Neural progenitor cell (in vitro differentiated cells): ENCODE measurements around the gene CCL23. TPM values are rescaled to one million over a fixed set of nuclear protein-coding genes. Genes with fewer than 3 reads are reported as not detected.

Source experiments
- DNase-seq: peaks from one replicate; pipeline ENCODE4 v3.0.0-alpha.2; 2016; ENCODE audit warnings: low spot score
- H2AFZ ChIP-seq: fragments of 200-600 bp; sonication (generic); replicated peaks from 2 replicates; pipeline ENCODE4 v1.6.1; 2016; ENCODE audit warnings: antibody characterized with exemption
- H3F3A ChIP-seq: fragments of 200-600 bp; sonication (generic); 2 replicates; pipeline ENCODE4 v1.6.1; 2016; ENCODE audit warnings: antibody characterized with exemption, low read depth
- H3K27ac ChIP-seq: fragments of 200-600 bp; sonication (generic); 2 replicates; pipeline ENCODE4 v1.5.1; 2016; ENCODE audit warnings: mild to moderate bottlenecking
- H3K27me3 ChIP-seq: fragments of 200-600 bp; sonication (generic); 2 replicates; pipeline ENCODE4 v1.6.1; 2016; ENCODE audit warnings: mild to moderate bottlenecking, moderate library complexity
- H3K36me3 ChIP-seq: fragments of 200-600 bp; sonication (generic); 2 replicates; pipeline ENCODE4 v1.5.1; 2016
- H3K4me1 ChIP-seq: fragments of 200-600 bp; sonication (generic); 2 replicates; pipeline ENCODE4 v1.6.1; 2016; ENCODE audit warnings: mixed run types
- H3K4me2 ChIP-seq: fragments of 200-600 bp; sonication (generic); 2 replicates; pipeline ENCODE4 v1.6.1; 2016
- H3K4me3 ChIP-seq: fragments of 200-600 bp; sonication (generic); 2 replicates; pipeline ENCODE4 v1.5.1; 2016
- H3K79me2 ChIP-seq: fragments of 200-600 bp; sonication (generic); 2 replicates; pipeline ENCODE4 v1.6.1; 2016; ENCODE audit warnings: low read depth
- H3K9ac ChIP-seq: fragments of 200-600 bp; sonication (generic); 2 replicates; pipeline ENCODE4 v1.6.1; 2016
- H3K9me3 ChIP-seq: fragments of 200-600 bp; sonication (generic); 2 replicates; pipeline ENCODE4 v1.5.1; 2016; ENCODE audit warnings: low read depth
- H4K20me1 ChIP-seq: fragments of 200-600 bp; sonication (generic); 2 replicates; pipeline ENCODE4 v1.6.1; 2016; ENCODE audit warnings: low read depth
- H3K27ac Mint-ChIP-seq: 3 replicates; pipeline ENCODE4 v1.8.0; 2021; ENCODE audit warnings: mixed read lengths
- H3K27me3 Mint-ChIP-seq: 2 replicates; pipeline ENCODE4 v1.8.0; 2022; ENCODE audit warnings: low read depth, mild to moderate bottlenecking, inconsistent platforms, moderate library complexity, mixed read lengths; ENCODE audit not compliant: insufficient read depth
- H3K36me3 Mint-ChIP-seq: 3 replicates; pipeline ENCODE4 v1.8.0; 2021; ENCODE audit warnings: mixed read lengths
- H3K4me1 Mint-ChIP-seq: 3 replicates; pipeline ENCODE4 v1.8.0; 2021; ENCODE audit warnings: mixed read lengths
- H3K4me3 Mint-ChIP-seq: 3 replicates; pipeline ENCODE4 v1.8.0; 2021; ENCODE audit warnings: mild to moderate bottlenecking, moderate library complexity, mixed read lengths
- H3K9me3 Mint-ChIP-seq: 3 replicates; pipeline ENCODE4 v1.8.0; 2020; ENCODE audit warnings: mixed read lengths
- CTCF ChIP-seq: fragments of 200-600 bp; sonication (generic); IDR thresholded peaks from 2 replicates; pipeline ENCODE4 v1.5.1; 2017; ENCODE audit warnings: antibody characterized with exemption, mild to moderate bottlenecking
- EZH2 ChIP-seq: fragments of 200-600 bp; sonication (generic); IDR thresholded peaks from 2 replicates; pipeline ENCODE4 v1.6.1; 2017; ENCODE audit warnings: antibody characterized with exemption, mild to moderate bottlenecking, moderate library complexity
- EZH2phosphoT487 ChIP-seq: fragments of 200-600 bp; sonication (generic); IDR thresholded peaks from 2 replicates; pipeline ENCODE4 v1.6.1; 2017; ENCODE audit warnings: antibody characterized with exemption
- total RNA-seq: library from RNA; depleted of rRNA; stranded (reverse); fragments of >200 nt; gene quantifications from 2 replicates; pipeline ENCODE4 v1.2.3, GENCODE V29; 2015; ENCODE audit warnings: low replicate concordance

CCL23 gene
- total RNA-seq, 1 donor from 2014 or later = not detected

GRCh38 chr17:35988164-35988563, 29.6 kb downstream of the CCL23 start:
- no peak overlapping the region for H3K4me3 Mint-ChIP-seq
- no peak overlapping the region for H3K27ac Mint-ChIP-seq
- no peaks in the 10 kb centered on the region for H3K27me3 Mint-ChIP-seq
- no peaks in the 10 kb centered on the region for H3K4me1 Mint-ChIP-seq
- no peaks in the 10 kb centered on the region for H3K4me1 ChIP-seq
- no peak overlapping the region for H3K4me3 ChIP-seq
- no peak for DNase-seq
- H3K79me2 ChIP-seq = no peaks in the 10 kb centered on the region
- no peak overlapping the region for H3K4me2 ChIP-seq
- H4K20me1 ChIP-seq = no peaks in the 10 kb centered on the region
- TF ChIP-seq CTCF (no peak), EZH2phosphoT487 (no peak), EZH2 (no peak)
- H3K9me3 ChIP-seq = no peaks in the 10 kb centered on the region
- no peak overlapping the region for H3K27ac ChIP-seq
- no peaks in the 10 kb centered on the region for H3K36me3 ChIP-seq
- H3K27me3 ChIP-seq = no peaks in the 10 kb centered on the region
- H3K9ac ChIP-seq = no peak overlapping the region
- H3K9me3 Mint-ChIP-seq = peaks cover 4% of the 10 kb centered on the region
- no peaks in the 10 kb centered on the region for H3K36me3 Mint-ChIP-seq
- no peaks in the 10 kb centered on the region for H3F3A ChIP-seq
- no peak overlapping the region for H2AFZ ChIP-seq

GRCh38 chr17:35986643-35987042, 31.1 kb downstream of the CCL23 start, which contains the start of gene CCL14:
Gene CCL14, minus strand, starts transcription at chr17:35986729. Its CDS starts 80 bp downstream, at chr17:35986649.
- Histone ChIP-seq H3K9ac (no peak within 1 kb of the TSS), H3K79me2 (no peaks in the 10 kb centered on the region), H3K36me3 (no peaks in the 10 kb centered on the region), H4K20me1 (no peaks in the 10 kb centered on the region), H3K4me1 (no peaks in the 10 kb centered on the region), H2AFZ (no peak within 1 kb of the TSS), H3K27ac (no peak within 1 kb of the TSS), H3K4me3 (no peak within 1 kb of the TSS), H3F3A (no peaks in the 10 kb centered on the region), H3K4me2 (no peak within 1 kb of the TSS), H3K9me3 (no peaks in the 10 kb centered on the region), H3K27me3 (no peaks in the 10 kb centered on the region)
- no peak within 1 kb of the TSS for H3K27ac Mint-ChIP-seq
- H3K27me3 Mint-ChIP-seq = no peaks in the 10 kb centered on the region
- peaks cover 4% of the 10 kb centered on the region for H3K9me3 Mint-ChIP-seq
- H3K4me3 Mint-ChIP-seq = no peak within 1 kb of the TSS
- no peaks in the 10 kb centered on the region for H3K4me1 Mint-ChIP-seq
- TF ChIP-seq CTCF (no peak), EZH2phosphoT487 (no peak), EZH2 (no peak)
- H3K36me3 Mint-ChIP-seq = no peaks in the 10 kb centered on the region
- no peak for DNase-seq

- Histone ChIP-seq H3K27ac (no peak overlapping the region), H2AFZ (no peak overlapping the region), H3K27me3 (no peaks in the 10 kb centered on the region), H3K36me3 (no peaks in the 10 kb centered on the region), H4K20me1 (no peaks in the 10 kb centered on the region), H3K4me3 (no peak overlapping the region), H3K4me2 (no peak overlapping the region), H3K9ac (no peak overlapping the region), H3K9me3 (no peaks in the 10 kb centered on the region), H3K4me1 (no peaks in the 10 kb centered on the region), H3F3A (no peaks in the 10 kb centered on the region), H3K79me2 (no peaks in the 10 kb centered on the region)
- no peak for DNase-seq
- H3K4me1 Mint-ChIP-seq = no peaks in the 10 kb centered on the region
- H3K27ac Mint-ChIP-seq = no peak overlapping the region
- no peaks in the 10 kb centered on the region for H3K27me3 Mint-ChIP-seq
- no peaks in the 10 kb centered on the region for H3K9me3 Mint-ChIP-seq
- H3K4me3 Mint-ChIP-seq = no peak overlapping the region
- H3K36me3 Mint-ChIP-seq = no peaks in the 10 kb centered on the region
- TF ChIP-seq EZH2 (no peak), CTCF (no peak), EZH2phosphoT487 (no peak)
These were observed 33.6 kb downstream of the CCL23 start for GRCh38 chr17:35984140-35984539.
